Endodermal cell (in vitro differentiated cells): ENCODE data around the gene PRPF19. TPM values are rescaled to one million over a fixed set of nuclear protein-coding genes. Genes with fewer than 3 reads are reported as not detected.

Source experiments
- DNase-seq: peaks from one replicate; pipeline ENCODE4 v3.0.0-alpha.2; 2017
- H3K27ac ChIP-seq: 2 replicates; pipeline ENCODE4 v1.5.1; 2013; ENCODE audit warnings: mild to moderate bottlenecking, low read depth, low read length, moderate library complexity
- H3K27me3 ChIP-seq: 2 replicates; pipeline ENCODE4 v1.6.1; 2013; ENCODE audit warnings: mild to moderate bottlenecking, low read length, moderate library complexity; ENCODE audit not compliant: insufficient read depth, control insufficient read depth, poor library complexity, severe bottlenecking
- H3K36me3 ChIP-seq: 2 replicates; pipeline ENCODE4 v1.7.0; 2013; ENCODE audit warnings: mild to moderate bottlenecking, low read length, moderate library complexity; ENCODE audit not compliant: control insufficient read depth, insufficient read depth
- H3K4me1 ChIP-seq: one replicate; pipeline ENCODE4 v1.7.0; 2013; ENCODE audit warnings: low read length; ENCODE audit not compliant: control insufficient read depth, insufficient read depth
- H3K4me3 ChIP-seq: 2 replicates; pipeline ENCODE4 v1.5.1; 2013; ENCODE audit warnings: mild to moderate bottlenecking, low read length, moderate library complexity
- H3K9ac ChIP-seq: 2 replicates; pipeline ENCODE4 v1.6.1; 2013; ENCODE audit warnings: mild to moderate bottlenecking, low read length, moderate library complexity; ENCODE audit not compliant: poor library complexity, severe bottlenecking; ENCODE audit errors: extremely low read depth
- H3K9me3 ChIP-seq: 2 replicates; pipeline ENCODE4 v1.6.1; 2013; ENCODE audit warnings: mild to moderate bottlenecking, low read length, moderate library complexity; ENCODE audit not compliant: control insufficient read depth
- H3K27ac Mint-ChIP-seq: 2 replicates; pipeline ENCODE4 v1.8.0; 2020; ENCODE audit warnings: mixed read lengths
- H3K27me3 Mint-ChIP-seq: 2 replicates; pipeline ENCODE4 v1.8.0; 2021; ENCODE audit warnings: mild to moderate bottlenecking, mixed read lengths; ENCODE audit not compliant: insufficient read depth
- H3K36me3 Mint-ChIP-seq: 2 replicates; pipeline ENCODE4 v1.8.0; 2020; ENCODE audit warnings: low read depth, mixed read lengths
- H3K4me1 Mint-ChIP-seq: 2 replicates; pipeline ENCODE4 v1.8.0; 2020; ENCODE audit warnings: mixed read lengths
- H3K4me3 Mint-ChIP-seq: 2 replicates; pipeline ENCODE4 v1.8.0; 2020; ENCODE audit warnings: mild to moderate bottlenecking, moderate library complexity, mixed read lengths
- H3K9me3 Mint-ChIP-seq: 2 replicates; pipeline ENCODE4 v1.8.0; 2020; ENCODE audit warnings: mild to moderate bottlenecking, mixed read lengths
- WGBS, 2 experiments: methylation state at CpG; one replicate each; pipeline versions ENCODE4 v1.1.5 to v1.1.7; 2013; ENCODE audit warnings: missing lambda C conversion rate in 2 of 2, mixed read lengths in 1 of 2; ENCODE audit not compliant: insufficient coverage in 1 of 2, insufficient read length in 1 of 2; 5-methylcytosine and 5-hydroxymethylcytosine counted together
- total RNA-seq, 2 donors: library from RNA; stranded (reverse); fragmentation: NEBNext Ultra II Directional in 1 of 2; extraction: Animal tissue kit (Norgen Biotek cat#: 25700) in 1 of 2; gene quantifications; 2 replicates in 1 of 2; 3 replicates in 1 of 2; pipeline ENCODE4 v1.2.1, GENCODE V29; 2021
- TF ChIP-seq, protein P1 (sequence below): fragments of 200-600 bp; sonication (generic); conservative IDR thresholded peaks from 2 replicates; pipeline ENCODE4 v1.5.0; 2021; ENCODE audit warnings: antibody characterized with exemption, mild to moderate bottlenecking

The PRPF19 gene
- total RNA-seq, 2 donors from 2014 or later = 106 to 109 TPM

DNA sequence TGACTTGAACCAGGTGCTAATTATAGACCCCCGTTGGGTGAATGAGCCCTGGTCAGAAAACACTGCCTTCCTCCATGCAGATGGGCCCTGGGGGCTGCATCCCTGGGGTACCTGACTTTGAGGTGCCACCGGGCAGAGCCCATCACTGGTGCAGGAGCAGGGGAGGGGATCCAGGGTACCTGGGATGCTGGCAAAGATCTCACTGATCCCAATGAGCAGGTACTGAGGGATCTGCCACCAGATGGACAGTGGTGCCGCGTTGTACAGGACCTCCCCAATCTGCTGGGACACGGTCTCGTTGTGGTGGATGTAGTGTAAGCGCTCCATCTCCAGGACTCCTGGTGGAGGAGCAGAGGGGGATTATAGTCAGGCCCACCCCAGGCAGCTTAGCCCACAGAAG is 32.9 kb upstream of the PRPF19 start:
- no peaks in the 10 kb centered on the region for H3K4me1 ChIP-seq
- no peak for DNase-seq
- H3K36me3 Mint-ChIP-seq = peaks cover 6% of the 10 kb centered on the region
- H3K9ac ChIP-seq = no peak overlapping the region
- no peak overlapping the region for H3K4me3 Mint-ChIP-seq
- H3K36me3 ChIP-seq = no peaks in the 10 kb centered on the region
- 94 to 95% methylated on average over 6 to 7 of the region's 7 CpGs for WGBS, 2 experiments
- H3K27ac ChIP-seq = no peak overlapping the region
- no peaks in the 10 kb centered on the region for H3K9me3 Mint-ChIP-seq
- TF ChIP-seq, protein P1, sequence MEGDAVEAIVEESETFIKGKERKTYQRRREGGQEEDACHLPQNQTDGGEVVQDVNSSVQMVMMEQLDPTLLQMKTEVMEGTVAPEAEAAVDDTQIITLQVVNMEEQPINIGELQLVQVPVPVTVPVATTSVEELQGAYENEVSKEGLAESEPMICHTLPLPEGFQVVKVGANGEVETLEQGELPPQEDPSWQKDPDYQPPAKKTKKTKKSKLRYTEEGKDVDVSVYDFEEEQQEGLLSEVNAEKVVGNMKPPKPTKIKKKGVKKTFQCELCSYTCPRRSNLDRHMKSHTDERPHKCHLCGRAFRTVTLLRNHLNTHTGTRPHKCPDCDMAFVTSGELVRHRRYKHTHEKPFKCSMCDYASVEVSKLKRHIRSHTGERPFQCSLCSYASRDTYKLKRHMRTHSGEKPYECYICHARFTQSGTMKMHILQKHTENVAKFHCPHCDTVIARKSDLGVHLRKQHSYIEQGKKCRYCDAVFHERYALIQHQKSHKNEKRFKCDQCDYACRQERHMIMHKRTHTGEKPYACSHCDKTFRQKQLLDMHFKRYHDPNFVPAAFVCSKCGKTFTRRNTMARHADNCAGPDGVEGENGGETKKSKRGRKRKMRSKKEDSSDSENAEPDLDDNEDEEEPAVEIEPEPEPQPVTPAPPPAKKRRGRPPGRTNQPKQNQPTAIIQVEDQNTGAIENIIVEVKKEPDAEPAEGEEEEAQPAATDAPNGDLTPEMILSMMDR = no peak
- no peak overlapping the region for H3K27ac Mint-ChIP-seq
- no peaks in the 10 kb centered on the region for H3K27me3 Mint-ChIP-seq
- H3K4me1 Mint-ChIP-seq = peaks cover 2% of the 10 kb centered on the region
- H3K4me3 ChIP-seq = no peak overlapping the region
- no peaks in the 10 kb centered on the region for H3K9me3 ChIP-seq
- no peaks in the 10 kb centered on the region for H3K27me3 ChIP-seq

DNA sequence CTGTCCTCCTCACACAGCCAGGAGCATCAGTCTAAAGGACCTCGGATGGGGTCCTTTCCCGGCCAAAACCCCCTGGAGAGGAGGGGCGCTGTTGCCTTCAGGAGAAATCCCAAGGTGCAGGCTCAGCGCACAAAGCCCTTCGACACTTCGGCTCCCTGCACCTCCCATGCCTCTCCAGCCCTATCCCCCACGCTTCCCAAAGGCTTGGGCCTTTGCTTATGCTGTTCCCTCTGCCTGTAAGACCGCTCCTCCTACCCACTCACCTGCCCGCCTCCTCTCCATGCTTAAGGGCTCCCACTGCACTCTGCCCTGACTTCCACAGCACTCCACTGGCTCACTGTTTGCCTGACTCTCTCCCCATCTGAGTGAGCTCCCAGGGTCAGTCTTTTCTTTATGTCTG is 32.1 kb upstream of the PRPF19 start:
- TF ChIP-seq, protein P1 = no peak
- Histone ChIP-seq H3K9me3 (no peaks in the 10 kb centered on the region), H3K4me3 (no peak overlapping the region), H3K36me3 (no peaks in the 10 kb centered on the region), H3K27me3 (no peaks in the 10 kb centered on the region), H3K4me1 (no peaks in the 10 kb centered on the region), H3K27ac (peak overlapping the region; percentile 44), H3K9ac (no peak overlapping the region)
- Mint-ChIP-seq H3K27me3 (no peaks in the 10 kb centered on the region), H3K4me3 (no peak overlapping the region), H3K4me1 (peaks cover 2% of the 10 kb centered on the region), H3K9me3 (no peaks in the 10 kb centered on the region), H3K27ac (no peak overlapping the region), H3K36me3 (peaks cover 11% of the 10 kb centered on the region)
- 80 to 84% methylated on average over 9 of the region's 9 CpGs for WGBS, 2 experiments
- DNase-seq = no peak

DNA sequence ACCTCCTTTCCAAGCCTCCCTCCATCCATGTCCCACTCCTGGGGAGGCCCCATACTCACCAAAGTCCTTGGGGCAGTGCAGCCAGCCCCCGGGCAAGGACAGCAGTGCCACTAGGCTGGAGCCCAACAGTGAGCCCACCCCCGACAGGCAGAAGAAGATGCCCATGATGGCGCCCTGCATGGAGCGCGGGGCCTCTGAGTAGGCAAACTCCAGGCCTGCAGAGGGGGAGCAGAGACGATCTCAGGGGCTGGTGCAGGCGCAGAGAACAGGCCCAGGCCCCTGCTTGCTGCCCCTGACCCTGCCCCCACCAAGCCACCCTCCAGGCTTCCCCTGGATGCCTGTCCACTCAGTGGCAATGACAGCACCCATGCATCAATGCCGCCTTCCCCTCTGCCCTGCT is 31.4 kb upstream of the PRPF19 start:
- TF ChIP-seq, protein P1 = no peak
- H3K27me3 ChIP-seq = no peaks in the 10 kb centered on the region
- Mint-ChIP-seq H3K9me3 (no peaks in the 10 kb centered on the region), H3K4me1 (peaks cover 2% of the 10 kb centered on the region), H3K27ac (no peak overlapping the region), H3K4me3 (no peak overlapping the region), H3K27me3 (no peaks in the 10 kb centered on the region), H3K36me3 (peaks cover 11% of the 10 kb centered on the region)
- H3K9ac ChIP-seq = no peak overlapping the region
- 93 to 95% methylated on average over 6 to 8 of the region's 8 CpGs for WGBS, 2 experiments
- H3K4me3 ChIP-seq = no peak overlapping the region
- no peak overlapping the region for H3K27ac ChIP-seq
- no peaks in the 10 kb centered on the region for H3K9me3 ChIP-seq
- no peaks in the 10 kb centered on the region for H3K4me1 ChIP-seq
- no peaks in the 10 kb centered on the region for H3K36me3 ChIP-seq
- DNase-seq = no peak
